ENCODE data around the gene JAG2.

DNA sequence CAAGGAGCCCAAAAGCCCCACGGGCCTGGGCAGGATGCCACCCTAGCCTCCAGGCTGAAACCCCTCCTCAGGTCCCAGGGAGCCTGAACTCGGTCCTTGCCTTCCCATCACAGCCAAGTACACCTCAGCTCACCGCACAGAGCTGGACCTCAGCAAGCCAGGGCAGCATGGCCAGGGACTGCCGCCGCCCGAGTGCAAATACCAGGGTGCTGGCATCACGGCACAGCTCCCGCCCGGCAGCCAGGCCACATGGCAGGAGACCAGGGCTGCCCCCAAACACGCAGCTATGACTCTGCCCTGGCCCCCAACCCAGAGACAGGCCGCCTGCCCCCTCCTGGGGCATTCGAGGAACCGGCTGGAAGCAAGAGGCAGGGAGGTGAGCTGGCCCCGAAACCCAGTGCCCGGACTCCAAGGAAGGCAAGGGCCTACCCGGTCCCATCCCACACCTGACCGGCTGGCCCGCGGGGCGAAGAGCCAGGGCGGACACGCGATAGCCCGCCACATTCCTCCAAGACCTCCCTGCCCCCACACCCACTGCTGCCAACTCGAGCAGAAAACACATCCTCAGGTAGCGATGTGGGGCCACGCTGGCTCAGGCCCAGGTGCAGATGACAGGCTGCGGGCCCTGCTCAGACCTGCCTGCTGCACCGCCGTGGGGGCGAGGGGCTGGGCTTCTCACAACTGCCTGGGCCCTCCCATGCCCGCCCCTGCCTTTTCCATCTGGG is 2.7 kb downstream of the JAG2 start:
- TF ChIP-seq SUZ12 (IDR thresholded peaks at IDR 0.05; ENCODE audit: extremely low read depth, insufficient read depth, insufficient read length): no peak
- TF ChIP-seq YY1 (IDR thresholded peaks at IDR 0.05; ENCODE audit: insufficient read depth, insufficient read length): no peak
- no peak for TF ChIP-seq ZNF274 (IDR thresholded peaks at IDR 0.05; ENCODE audit: low read depth, low read length)
